NCI-H1436 (cell line): ENCODE results near the gene NAA15.
"Not testable (repeated sequence)": the region's sequence is repeated elsewhere in the genome, so short reads cannot be mapped to it uniquely, and the experiment has no call there.

Experiments used
- DNase-seq: peaks from one replicate; lab custom pipeline; 2025; lab: John Stamatoyannopoulos, UW

The NAA15 gene

GRCh38 chr4:139367421-139368090 lies 66.3 kb downstream of the NAA15 start:
- no peak for DNase-seq

- no peak for DNase-seq
These were observed 67.7 kb downstream of the NAA15 start for GRCh38 chr4:139368998-139369397.

GRCh38 chr4:139374251-139374650 lies 72.9 kb downstream of the NAA15 start:
- no peak for DNase-seq

GRCh38 chr4:139386421-139386820 lies 85.1 kb downstream of the NAA15 start:
- no peak for DNase-seq

GRCh38 chr4:139389102-139389501 lies 87.8 kb downstream of the NAA15 start:
- no peak for DNase-seq

- DNase-seq, result no peak
These were observed 88.7 kb downstream of the NAA15 start for GRCh38 chr4:139389991-139390390.

- no peak for DNase-seq
These were observed 90.4 kb downstream of the NAA15 start for GRCh38 chr4:139391731-139392130.

GRCh38 chr4:139392797-139393196 lies 91.5 kb downstream of the NAA15 start:
- no peak for DNase-seq

GRCh38 chr4:139401368-139401767 lies 100.1 kb downstream of the NAA15 start:
- DNase-seq, result no peak

GRCh38 chr4:139402436-139402835 lies 101.1 kb downstream of the NAA15 start:
- DNase-seq, result no peak

- DNase-seq, result no peak
These were observed 102.2 kb downstream of the NAA15 start for GRCh38 chr4:139403462-139403861.

GRCh38 chr4:139410312-139410711 lies 109.0 kb downstream of the NAA15 start:
- DNase-seq, result no peak

GRCh38 chr4:139414671-139415210 lies 113.4 kb downstream of the NAA15 start:
- DNase-seq, result not testable (repeated sequence)

- no peak for DNase-seq
These were observed 114.9 kb downstream of the NAA15 start for GRCh38 chr4:139416073-139416673.

GRCh38 chr4:139419388-139419914 lies 118.1 kb downstream of the NAA15 start:
- no peak for DNase-seq

GRCh38 chr4:139420652-139421051 lies 119.3 kb downstream of the NAA15 start:
- no peak for DNase-seq

- no peak for DNase-seq
These were observed 134.8 kb downstream of the NAA15 start for GRCh38 chr4:139436122-139436521.

- DNase-seq, result no peak
These were observed 136.8 kb downstream of the NAA15 start for GRCh38 chr4:139438141-139438540.

GRCh38 chr4:139441029-139441428 lies 139.7 kb downstream of the NAA15 start:
- no peak for DNase-seq

GRCh38 chr4:139443661-139444060 lies 142.4 kb downstream of the NAA15 start:
- DNase-seq, result no peak

GRCh38 chr4:139444881-139445280 lies 143.6 kb downstream of the NAA15 start:
- DNase-seq, result not testable (repeated sequence)

GRCh38 chr4:139447078-139447477 lies 145.8 kb downstream of the NAA15 start:
- not testable (repeated sequence) for DNase-seq

GRCh38 chr4:139450586-139450985 lies 149.3 kb downstream of the NAA15 start:
- DNase-seq, result no peak
